Thyroid gland (tissue), 4 donors: Measurements from ENCODE around the gene AZIN2. TPM values are rescaled to one million over a fixed set of nuclear protein-coding genes. Genes with fewer than 3 reads are reported as not detected.

ENCODE experiments used
- DNase-seq, 2 donors: peaks; one replicate each; pipeline ENCODE4 v3.0.0-alpha.2; 2019
- H3K27ac ChIP-seq, 3 donors: fragments of 200-600 bp; sonication (generic); 1 replicate in 2 of 3; 2 replicates in 1 of 3; pipeline ENCODE4 v1.5.1; 2016 to 2019; ENCODE audit warnings: mild to moderate bottlenecking in 1 of 3, moderate library complexity in 1 of 3
- H3K27me3 ChIP-seq: fragments of 200-600 bp; sonication (generic); one replicate; pipeline ENCODE4 v1.5.1; 2019
- H3K36me3 ChIP-seq, 2 donors: fragments of 200-600 bp; sonication (generic); one replicate each; pipeline ENCODE4 v1.5.1; 2016 to 2019
- H3K4me1 ChIP-seq, 2 donors: fragments of 200-600 bp; sonication (generic); one replicate each; pipeline ENCODE4 v1.5.1; 2017 to 2019
- H3K4me3 ChIP-seq, 3 donors: fragments of 200-600 bp; sonication (generic); replicated peaks in 1 of 3; 1 replicate in 2 of 3; 2 replicates in 1 of 3; pipeline ENCODE4 v1.5.1; 2016; ENCODE audit warnings: mild to moderate bottlenecking in 1 of 3
- H3K9me3 ChIP-seq: fragments of 200-600 bp; sonication (generic); one replicate; pipeline ENCODE4 v1.5.1; 2017
- POLR2A ChIP-seq, 2 donors: fragments of 450-650 bp; IDR thresholded peaks; one replicate each; pipeline ENCODE4 v1.6.1; 2017; ENCODE audit warnings: antibody characterized with exemption in 2 of 2, mild to moderate bottlenecking in 2 of 2, moderate library complexity in 1 of 2
- WGBS, 2 donors: methylation state at CpG; one replicate each; pipeline ENCODE4 v1.1.5; 2017; 5-methylcytosine and 5-hydroxymethylcytosine counted together
- intact Hi-C: fragments of 100-400 bp; cut with DNase I; formaldehyde crosslinking; loops from one replicate; pipeline ENCODE4 v1.15.1; 2023
- total RNA-seq, 4 donors: library from RNA; depleted of rRNA; stranded (reverse); fragments of >200 nt; gene quantifications; one replicate each; pipeline ENCODE4 v1.2.3, GENCODE V29; 2016
- TF ChIP-seq, protein P1 (sequence below), 6 experiments: fragments of 200-600 bp in 3 of 6; fragments of 450-650 bp in 3 of 6; sonication (generic) in 3 of 6; IDR thresholded peaks; one replicate each; pipeline ENCODE4 v1.5.1; 2016 to 2019; ENCODE audit warnings: antibody characterized with exemption in 6 of 6, mild to moderate bottlenecking in 2 of 6, inconsistent platforms in 1 of 6, moderate library complexity in 1 of 6

AZIN2 gene
- total RNA-seq, 4 donors from 2014 or later, result 4.9 to 13.6 (median 5.3) TPM

DNA sequence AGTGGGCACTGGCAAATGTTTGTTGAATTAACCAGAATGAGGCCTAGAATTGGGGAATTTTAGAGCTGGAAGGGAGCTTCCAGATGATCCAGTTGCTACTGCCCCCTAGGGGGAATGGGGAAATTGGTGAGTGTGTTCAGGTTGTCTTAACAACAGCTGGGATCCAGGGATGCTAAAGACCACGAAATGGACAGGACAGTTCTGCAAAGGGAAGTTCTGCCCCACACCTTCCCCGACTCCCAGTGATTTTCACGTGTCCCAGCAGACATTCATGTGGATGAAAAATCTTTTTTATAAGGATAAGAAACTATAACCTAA, 67.0 kb downstream of the AZIN2 start:
- DNase-seq, result no peak

DNA sequence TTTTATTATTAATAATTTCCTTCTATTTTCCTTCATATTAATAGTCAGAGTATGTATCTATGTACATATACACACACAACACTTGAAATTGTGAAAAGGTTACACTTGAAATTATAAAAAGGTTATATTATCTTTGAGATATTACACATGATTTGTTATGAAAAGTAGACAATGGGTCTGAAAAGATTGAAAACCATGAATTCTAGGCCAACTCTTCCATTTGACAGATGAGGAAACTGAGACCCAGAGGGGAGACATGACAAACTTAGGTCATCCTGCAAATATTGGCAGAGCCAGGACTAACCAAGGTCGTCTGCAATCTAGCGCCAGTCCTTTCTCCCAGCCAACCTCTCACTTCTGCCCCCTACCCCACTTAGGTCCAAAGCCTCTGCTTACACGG, 67.7 kb downstream of the AZIN2 start:
- WGBS, 2 donors, result 86 to 90% methylated on average over 3 of the region's 3 CpGs
- intact Hi-C loops, result loop anchor here (10.0 kb wide), 1 partner anchor 106 kb away; the partner anchor contains the start of gene ZNF362

More for the DNA sequence above, 67.0 kb downstream of the AZIN2 start:
- Histone ChIP-seq H3K27ac (no peak overlapping the region), H3K4me3 (no peak overlapping the region), H3K4me1 (peaks cover 0 to 3% of the 10 kb centered on the region in 2 donors), H3K36me3 (peaks cover 0 to 12% of the 10 kb centered on the region in 2 donors), H3K9me3 (no peaks in the 10 kb centered on the region), H3K27me3 (no peaks in the 10 kb centered on the region)
- intact Hi-C loops, result loop anchor here (10.0 kb wide), 1 partner anchor 107 kb away; the partner anchor contains the start of gene ZNF362
- WGBS, 2 donors, result 75 to 80% methylated on average over 3 of the region's 3 CpGs
- TF ChIP-seq, protein P1, sequence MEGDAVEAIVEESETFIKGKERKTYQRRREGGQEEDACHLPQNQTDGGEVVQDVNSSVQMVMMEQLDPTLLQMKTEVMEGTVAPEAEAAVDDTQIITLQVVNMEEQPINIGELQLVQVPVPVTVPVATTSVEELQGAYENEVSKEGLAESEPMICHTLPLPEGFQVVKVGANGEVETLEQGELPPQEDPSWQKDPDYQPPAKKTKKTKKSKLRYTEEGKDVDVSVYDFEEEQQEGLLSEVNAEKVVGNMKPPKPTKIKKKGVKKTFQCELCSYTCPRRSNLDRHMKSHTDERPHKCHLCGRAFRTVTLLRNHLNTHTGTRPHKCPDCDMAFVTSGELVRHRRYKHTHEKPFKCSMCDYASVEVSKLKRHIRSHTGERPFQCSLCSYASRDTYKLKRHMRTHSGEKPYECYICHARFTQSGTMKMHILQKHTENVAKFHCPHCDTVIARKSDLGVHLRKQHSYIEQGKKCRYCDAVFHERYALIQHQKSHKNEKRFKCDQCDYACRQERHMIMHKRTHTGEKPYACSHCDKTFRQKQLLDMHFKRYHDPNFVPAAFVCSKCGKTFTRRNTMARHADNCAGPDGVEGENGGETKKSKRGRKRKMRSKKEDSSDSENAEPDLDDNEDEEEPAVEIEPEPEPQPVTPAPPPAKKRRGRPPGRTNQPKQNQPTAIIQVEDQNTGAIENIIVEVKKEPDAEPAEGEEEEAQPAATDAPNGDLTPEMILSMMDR (IDR thresholded peaks at IDR 0.05), result no peak
- no peak for TF ChIP-seq POLR2A (IDR thresholded peaks at IDR 0.05)

DNA sequence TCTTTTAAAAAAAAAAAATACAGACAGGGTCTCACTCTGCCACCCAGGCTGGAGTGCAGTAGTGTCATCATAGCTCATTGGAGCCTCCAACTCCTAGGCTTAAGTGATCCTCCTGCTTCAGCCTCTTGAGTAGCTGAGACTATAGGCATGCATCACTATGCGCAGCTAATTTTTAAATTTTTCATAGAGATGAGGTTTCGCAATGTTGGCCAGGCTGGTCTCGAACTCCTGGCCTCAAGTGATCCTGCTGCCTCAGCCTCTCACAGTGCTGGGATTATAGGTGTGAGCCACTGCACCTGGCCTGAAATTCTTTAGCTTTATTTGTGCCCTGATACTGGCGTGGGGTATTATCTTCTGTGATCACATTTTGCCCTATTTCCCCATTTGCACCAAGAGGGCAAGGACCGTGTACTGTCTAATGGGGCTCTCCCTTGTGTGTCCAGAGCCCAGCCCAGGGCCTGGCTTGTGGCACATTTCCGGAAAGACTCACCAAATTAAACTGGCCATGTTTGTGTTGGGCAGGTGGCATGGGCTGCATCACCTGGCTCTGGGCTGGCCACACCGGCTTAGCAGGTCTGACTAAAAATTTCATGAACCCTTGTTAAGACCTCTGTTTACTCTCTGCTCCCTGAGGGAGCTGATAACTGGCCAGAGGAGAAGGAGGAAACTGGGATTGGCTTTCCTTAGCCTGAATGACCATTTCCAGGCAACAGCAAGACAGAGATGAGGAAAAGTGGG, 68.7 kb downstream of the AZIN2 start:
- Histone ChIP-seq H3K27ac (no peak overlapping the region), H3K4me3 (no peak overlapping the region), H3K9me3 (no peaks in the 10 kb centered on the region), H3K36me3 (peaks cover 0 to 12% of the 10 kb centered on the region in 2 donors), H3K4me1 (peaks cover 0 to 8% of the 10 kb centered on the region in 2 donors), H3K27me3 (no peaks in the 10 kb centered on the region)
- no peak for DNase-seq
- WGBS, 2 donors, result 85 to 89% methylated on average over 7 of the region's 7 CpGs
- TF ChIP-seq, protein P1 (IDR thresholded peaks at IDR 0.05), result no peak
- TF ChIP-seq POLR2A (IDR thresholded peaks at IDR 0.05), result no peak
- intact Hi-C loops, result loop anchor here (10.0 kb wide), 1 partner anchor 105 kb away; the partner anchor contains the start of gene ZNF362

More for the DNA sequence above, 67.7 kb downstream of the AZIN2 start:
- no peak overlapping the region for H3K4me3 ChIP-seq
- H3K36me3 ChIP-seq, result peaks cover 0 to 12% of the 10 kb centered on the region in 2 donors
- H3K9me3 ChIP-seq, result no peaks in the 10 kb centered on the region
- no peaks in the 10 kb centered on the region for H3K27me3 ChIP-seq
- TF ChIP-seq POLR2A (IDR thresholded peaks at IDR 0.05), result no peak
- TF ChIP-seq, protein P1 (IDR thresholded peaks at IDR 0.05), result no peak
- peaks cover 0 to 8% of the 10 kb centered on the region in 2 donors for H3K4me1 ChIP-seq
- DNase-seq, result no peak
- no peak overlapping the region for H3K27ac ChIP-seq

DNA sequence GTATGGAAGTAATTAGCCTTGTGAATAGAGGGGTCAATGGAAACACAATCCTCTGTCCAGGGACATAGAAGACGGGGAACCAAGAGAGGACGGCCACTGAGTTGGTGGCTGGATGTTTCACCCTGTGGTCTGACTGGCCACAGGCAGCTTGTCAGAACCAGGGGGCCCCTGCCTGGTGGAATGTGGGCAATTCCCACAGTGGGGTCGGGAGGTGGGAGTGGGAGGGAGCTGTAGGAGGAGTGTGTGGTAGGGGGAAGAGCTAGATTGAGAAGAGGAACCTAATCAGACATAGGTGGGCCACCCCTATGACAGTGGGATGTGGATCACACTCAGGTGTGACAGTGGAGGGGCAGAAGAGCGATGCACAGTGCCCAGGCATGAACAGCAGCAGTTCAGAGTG, 69.6 kb downstream of the AZIN2 start:
- Histone ChIP-seq H3K4me3 (no peak overlapping the region), H3K27ac (no peak overlapping the region), H3K4me1 (peaks cover 0 to 8% of the 10 kb centered on the region in 2 donors), H3K9me3 (no peaks in the 10 kb centered on the region), H3K27me3 (no peaks in the 10 kb centered on the region), H3K36me3 (peaks cover 0 to 12% of the 10 kb centered on the region in 2 donors)
- DNase-seq, result no peak
- TF ChIP-seq POLR2A (IDR thresholded peaks at IDR 0.05), result no peak
- TF ChIP-seq, protein P1 (IDR thresholded peaks at IDR 0.05), result no peak
- WGBS, 2 donors, result 79 to 87% methylated on average over 4 of the region's 4 CpGs
- intact Hi-C loops, result no loop called here

DNA sequence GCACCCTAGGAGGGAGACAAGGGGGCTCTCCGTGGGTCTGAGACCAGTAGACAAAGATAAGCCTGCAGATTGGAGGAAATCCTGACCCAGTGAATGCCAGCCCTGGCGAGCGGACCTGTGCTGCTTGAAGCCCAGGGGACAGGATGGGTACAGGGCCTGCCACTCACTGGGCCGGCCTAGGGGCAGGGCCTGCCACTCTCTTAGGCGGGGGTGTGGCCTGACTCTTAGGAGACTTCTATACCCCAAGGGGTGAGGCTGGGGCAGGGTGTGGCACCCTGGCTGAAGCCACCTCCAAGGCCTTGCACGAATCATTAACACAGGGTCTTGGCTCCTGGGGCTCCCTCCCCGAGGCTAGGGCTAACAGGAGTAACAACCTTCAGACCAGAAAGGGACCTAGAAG, 70.2 kb downstream of the AZIN2 start:
- 80 to 85% methylated on average over 3 to 7 of the region's 7 CpGs for WGBS, 2 donors
- H3K27ac ChIP-seq, result no peak overlapping the region
- no peaks in the 10 kb centered on the region for H3K27me3 ChIP-seq
- peaks cover 3 to 9% of the 10 kb centered on the region in 2 donors for H3K4me1 ChIP-seq
- intact Hi-C loops, result no loop called here
- no peaks in the 10 kb centered on the region for H3K9me3 ChIP-seq
- TF ChIP-seq POLR2A (IDR thresholded peaks at IDR 0.05), result no peak
- TF ChIP-seq, protein P1 (IDR thresholded peaks at IDR 0.05), result no peak
- H3K4me3 ChIP-seq, result no peak overlapping the region
- H3K36me3 ChIP-seq, result peaks cover 0 to 12% of the 10 kb centered on the region in 2 donors
- no peak for DNase-seq
